ENCODE measurements around the gene TBC1D22A.

The TBC1D22A gene

GRCh38 chr22:47145883-47146282 is 383.4 kb downstream of the TBC1D22A start:
- Histone ChIP-seq H3K4me1 (ENCODE audit: low read length) (no peaks in the 10 kb centered on the region), H3K27ac (ENCODE audit: low read length) (no peak overlapping the region), H3K27me3 (replicated peaks; ENCODE audit: insufficient read depth, low read length) (no peaks in the 10 kb centered on the region), H3F3A (ENCODE audit: insufficient read depth, low read length) (no peaks in the 10 kb centered on the region), H3K9me2 (replicated peaks; ENCODE audit: insufficient read depth, low read length) (no peaks in the 10 kb centered on the region), H3K9ac (ENCODE audit: low read length) (no peak overlapping the region), H3K4me2 (ENCODE audit: low read depth, low read length) (no peak overlapping the region), H4K20me1 (ENCODE audit: insufficient read depth, low read length) (no peaks in the 10 kb centered on the region), H3K4me3 (ENCODE audit: low read length) (no peak overlapping the region), H3K9me3 (replicated peaks; ENCODE audit: insufficient read depth, low read length) (no peaks in the 10 kb centered on the region), H3K79me2 (ENCODE audit: low read length) (no peaks in the 10 kb centered on the region), H3K36me3 (replicated peaks; ENCODE audit: insufficient read depth, low read length) (no peaks in the 10 kb centered on the region), H2AFZ (ENCODE audit: low read length) (no peak overlapping the region)
- no peak for TF ChIP-seq EZH2 (optimal IDR thresholded peaks at IDR 0.05; ENCODE audit: low read depth, low read length)
- no peak for TF ChIP-seq CTCF (IDR thresholded peaks at IDR 0.05; ENCODE audit: low read length)
- no peak for TF ChIP-seq EZH2phosphoT487 (IDR thresholded peaks at IDR 0.05; ENCODE audit: low read length)
- no peak for DNase-seq

DNA sequence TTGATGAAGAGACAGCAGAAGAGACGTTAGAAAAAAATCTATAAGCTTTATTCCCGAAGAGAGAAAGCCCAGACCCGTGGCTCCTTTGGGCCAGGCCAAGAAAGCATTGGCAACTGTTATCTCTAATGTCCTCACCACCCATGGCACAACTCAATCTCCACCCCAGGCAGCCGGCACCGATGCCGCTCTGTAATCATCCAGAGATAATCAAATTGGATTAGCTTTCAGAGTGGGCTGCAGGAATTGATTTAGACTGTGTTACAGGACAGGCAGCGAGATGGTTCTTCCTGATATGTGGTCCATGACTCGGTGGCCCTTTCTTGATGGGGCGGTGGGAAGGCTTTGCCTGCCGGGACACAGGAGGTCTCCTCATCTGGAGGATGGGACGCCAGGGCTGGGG is 383.9 kb downstream of the TBC1D22A start:
- Histone ChIP-seq H3K9me2 (replicated peaks; ENCODE audit: insufficient read depth, low read length) (no peaks in the 10 kb centered on the region), H3K9ac (ENCODE audit: low read length) (no peak overlapping the region), H3K79me2 (ENCODE audit: low read length) (no peaks in the 10 kb centered on the region), H3K36me3 (replicated peaks; ENCODE audit: insufficient read depth, low read length) (no peaks in the 10 kb centered on the region), H3K4me2 (ENCODE audit: low read depth, low read length) (no peak overlapping the region), H3K27me3 (replicated peaks; ENCODE audit: insufficient read depth, low read length) (no peaks in the 10 kb centered on the region), H2AFZ (ENCODE audit: low read length) (no peak overlapping the region), H3K27ac (ENCODE audit: low read length) (no peak overlapping the region), H3K4me1 (ENCODE audit: low read length) (no peaks in the 10 kb centered on the region), H4K20me1 (ENCODE audit: insufficient read depth, low read length) (no peaks in the 10 kb centered on the region), H3F3A (ENCODE audit: insufficient read depth, low read length) (no peaks in the 10 kb centered on the region), H3K4me3 (ENCODE audit: low read length) (no peak overlapping the region), H3K9me3 (replicated peaks; ENCODE audit: insufficient read depth, low read length) (no peaks in the 10 kb centered on the region)
- no peak for TF ChIP-seq CTCF (IDR thresholded peaks at IDR 0.05; ENCODE audit: low read length)
- no peak for TF ChIP-seq EZH2phosphoT487 (IDR thresholded peaks at IDR 0.05; ENCODE audit: low read length)
- TF ChIP-seq EZH2 (optimal IDR thresholded peaks at IDR 0.05; ENCODE audit: low read depth, low read length): no peak
- DNase-seq: no peak

DNA sequence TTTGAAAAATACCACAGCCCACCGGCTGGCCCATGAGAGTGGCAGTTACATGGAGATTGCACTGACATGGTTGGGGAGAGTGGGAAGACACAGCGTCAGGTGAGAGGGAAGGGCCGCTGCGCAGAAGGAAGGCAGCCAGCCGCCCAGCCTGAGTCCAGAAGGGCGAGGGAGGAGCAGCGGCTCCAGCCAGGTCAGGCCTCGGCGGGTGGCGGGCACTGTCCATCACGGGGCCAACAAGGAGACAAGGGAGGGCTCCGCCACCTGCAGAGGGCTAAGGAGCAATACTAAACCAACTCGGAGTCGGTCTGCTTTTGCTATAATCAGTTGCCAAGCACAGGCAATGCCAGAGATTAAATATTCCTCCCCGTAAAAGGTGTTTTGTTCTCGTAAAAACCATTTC is 384.5 kb downstream of the TBC1D22A start:
- Histone ChIP-seq H3F3A (ENCODE audit: insufficient read depth, low read length) (no peaks in the 10 kb centered on the region), H3K27me3 (replicated peaks; ENCODE audit: insufficient read depth, low read length) (no peaks in the 10 kb centered on the region), H3K79me2 (ENCODE audit: low read length) (no peaks in the 10 kb centered on the region), H3K9me2 (replicated peaks; ENCODE audit: insufficient read depth, low read length) (no peaks in the 10 kb centered on the region), H3K4me2 (ENCODE audit: low read depth, low read length) (no peak overlapping the region), H3K4me1 (ENCODE audit: low read length) (no peaks in the 10 kb centered on the region), H3K36me3 (replicated peaks; ENCODE audit: insufficient read depth, low read length) (no peaks in the 10 kb centered on the region), H3K9me3 (replicated peaks; ENCODE audit: insufficient read depth, low read length) (no peaks in the 10 kb centered on the region), H3K4me3 (ENCODE audit: low read length) (no peak overlapping the region), H4K20me1 (ENCODE audit: insufficient read depth, low read length) (no peaks in the 10 kb centered on the region), H2AFZ (ENCODE audit: low read length) (no peak overlapping the region), H3K27ac (ENCODE audit: low read length) (no peak overlapping the region), H3K9ac (ENCODE audit: low read length) (no peak overlapping the region)
- DNase-seq: no peak
- TF ChIP-seq EZH2 (optimal IDR thresholded peaks at IDR 0.05; ENCODE audit: low read depth, low read length) (no peak), CTCF (IDR thresholded peaks at IDR 0.05; ENCODE audit: low read length) (no peak), EZH2phosphoT487 (IDR thresholded peaks at IDR 0.05; ENCODE audit: low read length) (no peak)
